ENCODE measurements around the gene ELL3. TPM values are rescaled to one million over a fixed set of nuclear protein-coding genes. Genes with fewer than 3 reads are reported as not detected.
A peak's percentile ranks its signal among the peaks of the same experiment; 100 is the strongest.
"Not testable (repeated sequence)": the region's sequence is repeated elsewhere in the genome, so short reads cannot be mapped to it uniquely, and the experiment has no call there.

The ELL3 gene
- total RNA-seq, 4 donors from 2014 or later = 1.1 to 7.1 (median 2.4) TPM

GRCh38 chr15:43808435-43808950 lies 31.7 kb upstream of the ELL3 start:
- no peak for DNase-seq (ENCODE audit: low spot score)
- no peak for ATAC-seq (ENCODE audit: low FRiP score)
- no peak for TF ChIP-seq CTCF (IDR thresholded peaks at IDR 0.05)

- not testable (repeated sequence) for DNase-seq (ENCODE audit: low spot score); ATAC-seq (ENCODE audit: low FRiP score)
Observed at GRCh38 chr15:43802676-43803075, 25.9 kb upstream of the ELL3 start.

- ATAC-seq (ENCODE audit: low FRiP score) = peak; percentile 88
Observed at GRCh38 chr15:43800286-43801141, 23.7 kb upstream of the ELL3 start, which contains the start of gene HYPK. TSS of gene HYPK (plus strand) at chr15:43800599. CDS start at chr15:43800623, 24 bp downstream.

GRCh38 chr15:43799945-43800285 lies 23.1 kb upstream of the ELL3 start, which contains the start of gene SERINC4:
TSS of gene SERINC4 (minus strand) at chr15:43800220. CDS start at chr15:43799986, 234 bp downstream.
- no peak for ATAC-seq (ENCODE audit: low FRiP score)

More at GRCh38 chr15:43800286-43801141, 23.7 kb upstream of the ELL3 start, which contains the start of gene HYPK:
- peak; percentile 77 for DNase-seq (ENCODE audit: low spot score)
- no peak for TF ChIP-seq CTCF (IDR thresholded peaks at IDR 0.05)

GRCh38 chr15:43799209-43799944 lies 22.6 kb upstream of the ELL3 start:
- ATAC-seq (ENCODE audit: low FRiP score) (no peak), DNase-seq (ENCODE audit: low spot score) (no peak)
- no peak for TF ChIP-seq CTCF (IDR thresholded peaks at IDR 0.05)

More at GRCh38 chr15:43799945-43800285, 23.1 kb upstream of the ELL3 start, which contains the start of gene SERINC4:
- TF ChIP-seq CTCF (IDR thresholded peaks at IDR 0.05) = no peak
- DNase-seq (ENCODE audit: low spot score) = no peak

- DNase-seq (ENCODE audit: low spot score) (no peak), ATAC-seq (ENCODE audit: low FRiP score) (no peak)
- no peak for TF ChIP-seq CTCF (IDR thresholded peaks at IDR 0.05)
Observed at GRCh38 chr15:43796566-43796965, 19.8 kb upstream of the ELL3 start.

GRCh38 chr15:43795997-43796396 lies 19.2 kb upstream of the ELL3 start:
- no peak for TF ChIP-seq CTCF (IDR thresholded peaks at IDR 0.05)
- ATAC-seq (ENCODE audit: low FRiP score) = no peak
- no peak for DNase-seq (ENCODE audit: low spot score)

Data from omental fat pad (tissue), 4 donors.